H1 (cell line): ENCODE results near the gene ADAT3.

ENCODE experiments used
- CTCF ChIP-seq, 3 experiments: IDR thresholded peaks; 1 replicate in 2 of 3; 2 replicates in 1 of 3; pipeline versions ENCODE4 v1.5.1 to v1.6.1; 2011; ENCODE audit warnings: low read length in 3 of 3, mild to moderate bottlenecking in 3 of 3, inconsistent platforms in 2 of 3, low read depth in 1 of 3, moderate library complexity in 1 of 3; ENCODE audit not compliant: insufficient read depth in 1 of 3; ENCODE audit errors: control extremely low read depth in 1 of 3
- EP300 ChIP-seq, 2 experiments: IDR thresholded peaks; 1 replicate in 1 of 2; 2 replicates in 1 of 2; pipeline ENCODE4 v1.6.1; 2011 to 2012; ENCODE audit warnings: low read depth in 2 of 2, low read length in 2 of 2, mild to moderate bottlenecking in 2 of 2, borderline replicate concordance in 1 of 2, inconsistent platforms in 1 of 2, moderate library complexity in 1 of 2
- EZH2 ChIP-seq: fragments of 200-600 bp; sonication (generic); IDR thresholded peaks from 2 replicates; pipeline ENCODE4 v1.7.1; 2012; ENCODE audit warnings: low read depth, mild to moderate bottlenecking, moderate library complexity, low read length, inconsistent platforms; ENCODE audit not compliant: severe bottlenecking
- MAFK ChIP-seq: IDR thresholded peaks from 2 replicates; pipeline ENCODE4 v1.6.1; 2012; ENCODE audit warnings: low read depth, mild to moderate bottlenecking, improper control_type of control experiment, low read length
- NRF1 ChIP-seq: IDR thresholded peaks from 2 replicates; pipeline ENCODE4 v1.6.1; 2011; ENCODE audit warnings: mild to moderate bottlenecking, low read depth, low read length, improper control_type of control experiment
- SIN3A ChIP-seq, 2 experiments: IDR thresholded peaks in 1 of 2; conservative IDR thresholded peaks in 1 of 2; 2 replicates each; pipeline ENCODE4 v1.6.1; 2011 to 2012; ENCODE audit warnings: low read length in 2 of 2, improper control_type of control experiment in 1 of 2, low read depth in 1 of 2, mild to moderate bottlenecking in 1 of 2
- SIX5 ChIP-seq: IDR thresholded peaks from 2 replicates; pipeline ENCODE4 v1.6.1; 2011; ENCODE audit warnings: mild to moderate bottlenecking, low read depth, low read length
- TAF1 ChIP-seq: IDR thresholded peaks from 2 replicates; pipeline ENCODE4 v1.6.1; 2011; ENCODE audit warnings: mild to moderate bottlenecking, low read depth, low read length
- TCF12 ChIP-seq: IDR thresholded peaks from 2 replicates; pipeline ENCODE4 v1.6.1; 2011; ENCODE audit warnings: low read depth, mild to moderate bottlenecking, low read length

- TF ChIP-seq TAF1 (no peak), EP300 (IDR thresholded peaks at IDR 0.05; ENCODE audit: borderline replicate concordance in 1 of 2, low read depth in 2 of 2, low read length in 2 of 2) (no peak), CTCF (IDR thresholded peaks at IDR 0.05; ENCODE audit: control extremely low read depth in 1 of 3, insufficient read depth in 1 of 3, low read depth in 1 of 3, low read length in 3 of 3) (no peak), SIX5 (no peak), NRF1 (no peak), EZH2 (no peak), MAFK (no peak), SIN3A (conservative IDR thresholded peaks at IDR 0.05 in 1 of 2, IDR thresholded peaks at IDR 0.05 in 1 of 2; ENCODE audit: low read depth in 1 of 2, low read length in 2 of 2) (no peak), TCF12 (no peak)
These were observed 47.4 kb downstream of the ADAT3 start for GRCh38 chr19:1952635-1953034.
